G401.6 (cell line): ENCODE measurements around the gene TMEM231.
"Not testable (repeated sequence)": the region's sequence is repeated elsewhere in the genome, so short reads cannot be mapped to it uniquely, and the experiment has no call there.

ENCODE experiments used
- FAIRE-seq: peaks from 2 replicates; lab custom pipeline; 2012; peaks lifted over from hg19 to GRCh38; lab: Jason Lieb, UNC

The TMEM231 gene

GRCh38 chr16:75555707-75556430 is at the start of gene TMEM231:
TMEM231 (minus strand) TSS chr16:75556252; CDS start chr16:75556209, 43 bp downstream.
- FAIRE-seq, result peak; percentile 97

GRCh38 chr16:75603241-75603640 is 47.2 kb upstream of the TMEM231 start:
- no peak for FAIRE-seq

GRCh38 chr16:75599452-75600277 is 43.6 kb upstream of the TMEM231 start:
- no peak for FAIRE-seq

- FAIRE-seq, result no peak
Observed at GRCh38 chr16:75593825-75594820, 38.1 kb upstream of the TMEM231 start.

- no peak for FAIRE-seq
Observed at GRCh38 chr16:75593308-75593707, 37.3 kb upstream of the TMEM231 start.

- not testable (repeated sequence) for FAIRE-seq
Observed at GRCh38 chr16:75591927-75592326, 35.9 kb upstream of the TMEM231 start.

GRCh38 chr16:75590920-75591843 is 35.1 kb upstream of the TMEM231 start:
- no peak for FAIRE-seq

- FAIRE-seq, result no peak
Observed at GRCh38 chr16:75589306-75589705, 33.3 kb upstream of the TMEM231 start.

GRCh38 chr16:75588716-75589115 is 32.7 kb upstream of the TMEM231 start:
- FAIRE-seq, result no peak

- FAIRE-seq, result no peak
Observed at GRCh38 chr16:75584108-75584507, 28.1 kb upstream of the TMEM231 start.

- no peak for FAIRE-seq
Observed at GRCh38 chr16:75579281-75579834, 23.3 kb upstream of the TMEM231 start.

- no peak for FAIRE-seq
Observed at GRCh38 chr16:75578725-75579124, 22.7 kb upstream of the TMEM231 start.

- FAIRE-seq, result no peak
Observed at GRCh38 chr16:75578212-75578611, 22.2 kb upstream of the TMEM231 start.

GRCh38 chr16:75576384-75576811 is 20.3 kb upstream of the TMEM231 start:
- FAIRE-seq, result no peak

GRCh38 chr16:75575958-75576357 is 19.9 kb upstream of the TMEM231 start:
- no peak for FAIRE-seq

- no peak for FAIRE-seq
Observed at GRCh38 chr16:75573955-75574354, 17.9 kb upstream of the TMEM231 start.

GRCh38 chr16:75572864-75573542 is 17.0 kb upstream of the TMEM231 start:
- no peak for FAIRE-seq

- FAIRE-seq, result no peak
Observed at GRCh38 chr16:75570396-75571065, 14.5 kb upstream of the TMEM231 start.

- no peak for FAIRE-seq
Observed at GRCh38 chr16:75567911-75568310, 11.9 kb upstream of the TMEM231 start.
